K562 (cell line): ENCODE results near the gene TFE3. TPM values are rescaled to one million over a fixed set of nuclear protein-coding genes. Genes with fewer than 3 reads are reported as not detected.

Experiments
- ATF7 ChIP-seq: fragments of 450-650 bp; IDR thresholded peaks from 2 replicates; pipeline ENCODE4 v1.7.1; 2014; ENCODE audit warnings: mild to moderate bottlenecking, moderate library complexity
- CC2D1A ChIP-seq: fragments of 450-650 bp; IDR thresholded peaks from 2 replicates; pipeline ENCODE4 v1.6.1; 2017; ENCODE audit warnings: mild to moderate bottlenecking
- CREB1 ChIP-seq, 2 experiments: sonication (generic) in 1 of 2; formaldehyde crosslinking in 1 of 2; IDR thresholded peaks; 2 replicates each; pipeline versions ENCODE4 v1.6.1 to v1.8.0; 2012 to 2022; ENCODE audit warnings: inconsistent platforms in 1 of 2, mild to moderate bottlenecking in 1 of 2, missing genetic modification reagents in 1 of 2, moderate library complexity in 1 of 2
- DEAF1 ChIP-seq: fragments of 450-650 bp; formaldehyde crosslinking; IDR thresholded peaks from 2 replicates; pipeline ENCODE4 v1.4.0; 2020; ENCODE audit warnings: mild to moderate bottlenecking, moderate library complexity
- ELF1 ChIP-seq: fragments of 200-800 bp; sonication (Bioruptor generic); IDR thresholded peaks from 2 replicates; pipeline ENCODE4 v1.6.1; 2016; ENCODE audit warnings: missing genetic modification characterization, missing compliant biosample characterization
- EP300 ChIP-seq: IDR thresholded peaks from 2 replicates; pipeline ENCODE4 v1.6.1; 2012; ENCODE audit warnings: low read length, improper control_type of control experiment
- ETV1 ChIP-seq: fragments of 450-650 bp; conservative IDR thresholded peaks from 2 replicates; pipeline ENCODE4 v1.6.1; 2016; ENCODE audit warnings: missing genetic modification characterization, control low read depth, low read depth, missing compliant biosample characterization
- HMGN3 ChIP-seq: IDR thresholded peaks from 2 replicates; pipeline ENCODE4 v1.6.1; 2011; ENCODE audit warnings: borderline replicate concordance, low read depth, mild to moderate bottlenecking, mixed read lengths, low read length; ENCODE audit not compliant: insufficient read length; ENCODE audit errors: extremely low read depth
- HNRNPK ChIP-seq: fragments of 200-400 bp; formaldehyde crosslinking; IDR thresholded peaks from one replicate; pipeline ENCODE4 v1.6.1; 2018; ENCODE audit warnings: mild to moderate bottlenecking, low read depth, low read length; ENCODE audit not compliant: poor library complexity, severe bottlenecking
- MLX ChIP-seq, 2 experiments: fragments of 450-650 bp in 1 of 2; sonication (generic) in 1 of 2; formaldehyde crosslinking; conservative IDR thresholded peaks; 2 replicates each; pipeline versions ENCODE4 v1.4.0 to v1.8.1; 2020 to 2022; ENCODE audit warnings: mild to moderate bottlenecking in 1 of 2, missing genetic modification reagents in 1 of 2
- MXD1 ChIP-seq: fragments of 250-450 bp; sonication (Bioruptor Pico); IDR thresholded peaks from 2 replicates; pipeline ENCODE4 v1.8.0; 2021; ENCODE audit warnings: borderline replicate concordance, mild to moderate bottlenecking, moderate library complexity; ENCODE audit not compliant: poor library complexity, severe bottlenecking
- NUFIP1 ChIP-seq: fragments of 450-650 bp; IDR thresholded peaks from 2 replicates; pipeline ENCODE4 v1.6.1; 2018; ENCODE audit not compliant: partially characterized antibody
- OTX1 ChIP-seq: fragments of 450-650 bp; formaldehyde crosslinking; IDR thresholded peaks from 2 replicates; pipeline ENCODE4 v1.4.0; 2022; ENCODE audit warnings: mild to moderate bottlenecking
- TBL1XR1 ChIP-seq, 2 experiments: IDR thresholded peaks; 2 replicates each; pipeline ENCODE4 v1.6.1; 2012; ENCODE audit warnings: improper control_type of control experiment in 2 of 2, low read length in 2 of 2, mild to moderate bottlenecking in 1 of 2
- TCF3 ChIP-seq: sonication (generic); formaldehyde crosslinking; IDR thresholded peaks from 2 replicates; pipeline ENCODE4 v1.4.0; 2020; ENCODE audit warnings: mild to moderate bottlenecking, missing genetic modification reagents
- TFE3 ChIP-seq: fragments of 450-650 bp; formaldehyde crosslinking; IDR thresholded peaks from 2 replicates; pipeline ENCODE4 v1.4.0; 2020; ENCODE audit warnings: mild to moderate bottlenecking, mixed read lengths
- ZNF133 ChIP-seq: fragments of 250-450 bp; sonication (Bioruptor Pico); IDR thresholded peaks from 2 replicates; pipeline ENCODE4 v1.4.0; 2020; ENCODE audit warnings: mild to moderate bottlenecking
- ZNF239 ChIP-seq: fragments of 250-450 bp; sonication (Bioruptor Pico); IDR thresholded peaks from 2 replicates; pipeline ENCODE4 v1.4.0; 2020; ENCODE audit warnings: mild to moderate bottlenecking
- ZNF282 ChIP-seq: sonication (generic); formaldehyde crosslinking; IDR thresholded peaks from 2 replicates; pipeline ENCODE4 v1.8.1; 2023; ENCODE audit warnings: missing genetic modification reagents
- ZNF589 ChIP-seq: fragments of 200-800 bp; sonication (Bioruptor generic); IDR thresholded peaks from 2 replicates; pipeline ENCODE4 v1.6.1; 2016; ENCODE audit warnings: low read depth, missing genetic modification characterization, missing compliant biosample characterization
- ZNF644 ChIP-seq: fragments of 200-800 bp; sonication (Bioruptor generic); IDR thresholded peaks from 2 replicates; pipeline ENCODE4 v1.6.1; 2016; ENCODE audit warnings: low read depth, missing genetic modification characterization, missing compliant biosample characterization
- polyA plus RNA-seq, 8 experiments: library from polyadenylated mRNA; depleted of rRNA in 4 of 8; stranded (reverse) in 5 of 8; unstranded in 3 of 8; fragments of >200 nt; fragmentation: Nextera tagmentation in 2 of 8; fragmentation: Illumina TruSeq in 1 of 8; extraction: Ambion mirVana in 2 of 8; extraction: Trizol in 1 of 8; gene quantifications; 2 replicates each; pipeline versions ENCODE4 v1.2.1 to v1.2.3, GENCODE V29; 2011 to 2014; ENCODE audit warnings: inconsistent platforms in 1 of 8, missing spikeins in 1 of 8
- total RNA-seq, 7 experiments: library from RNA; depleted of rRNA in 6 of 7; stranded (reverse); fragments of >200 nt in 6 of 7; fragmentation: Illumina TruSeq in 2 of 7; extraction: Trizol in 2 of 7; gene quantifications; 2 replicates each; pipeline versions ENCODE4 v1.2.1 to v1.2.3, GENCODE V29; 2011 to 2021; ENCODE audit warnings: low replicate concordance in 1 of 7
- TF ChIP-seq, protein P1 (sequence below), 2 experiments: fragments of 450-650 bp in 1 of 2; sonication (generic) in 1 of 2; formaldehyde crosslinking in 1 of 2; IDR thresholded peaks in 1 of 2; conservative IDR thresholded peaks in 1 of 2; 2 replicates each; pipeline versions ENCODE4 v1.6.1 to v1.8.1; 2016 to 2023; ENCODE audit warnings: mild to moderate bottlenecking in 2 of 2, moderate library complexity in 2 of 2, inconsistent platforms in 1 of 2, missing genetic modification reagents in 1 of 2

The TFE3 gene
- total and polyA plus RNA-seq, 9 of the 15 experiments (the other 6 are each of a cell fraction or from before 2014, with no cell fraction given): 1.9 to 20.3 (median 11.9) TPM

DNA sequence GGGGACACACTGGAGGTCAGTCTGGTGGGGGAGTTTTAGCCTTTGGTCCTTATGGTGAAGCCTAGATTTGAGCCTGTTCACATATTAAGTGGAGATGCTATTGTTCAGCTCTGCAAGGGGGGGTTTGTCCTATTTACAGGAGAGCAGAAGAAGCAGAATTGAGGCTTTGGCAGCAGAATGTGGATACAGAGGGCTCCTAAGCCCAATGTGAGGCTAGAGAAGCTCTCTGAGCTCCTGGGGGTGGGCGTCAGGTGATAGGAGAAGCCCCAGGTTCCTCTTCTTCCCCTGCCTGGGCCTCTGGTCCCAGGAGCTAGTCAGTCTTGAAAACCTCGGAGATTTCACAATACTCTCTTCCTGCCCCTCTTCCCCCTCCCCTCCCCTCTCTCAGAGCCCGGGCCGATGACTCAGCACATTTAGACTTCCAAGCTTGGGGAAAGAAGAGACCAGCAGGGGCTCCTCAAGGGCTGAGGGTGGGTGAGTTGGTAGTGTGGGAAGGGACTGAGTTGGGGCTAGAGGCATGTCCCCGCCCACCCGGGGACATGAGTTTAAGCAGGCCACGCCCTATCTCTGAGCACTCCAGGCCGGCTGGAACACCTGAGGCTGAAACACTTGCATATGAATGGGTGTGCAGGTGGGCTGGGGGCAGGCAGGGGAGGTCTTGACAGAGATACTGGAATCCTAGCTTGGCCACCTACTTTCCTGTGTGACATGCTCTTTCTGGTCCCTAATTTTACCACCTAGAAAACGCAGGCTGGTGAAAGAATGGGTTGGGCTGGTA, 3.4 kb downstream of the TFE3 start (continued):
- TF ChIP-seq EP300 (peak; percentile 76), TCF3 (CRISPR knock-in tag) (no peak), ZNF589 (CRISPR knock-in tag) (no peak), CC2D1A (no peak), CREB1 (IDR thresholded peaks at IDR 0.05) (no peak), CREB1 (CRISPR knock-in tag; IDR thresholded peaks at IDR 0.05) (no peak), ATF7 (peak; percentile 75), ZNF239 (CRISPR knock-in tag) (no peak), ELF1 (tag) (peak; percentile 53; the same call in 1 of the 2 replicates), DEAF1 (CRISPR knock-in tag) (no peak), MXD1 (no peak), HNRNPK (no peak), HMGN3 (no peak), OTX1 (CRISPR knock-in tag) (no peak), TBL1XR1 (IDR thresholded peaks at IDR 0.05; ENCODE audit: low read length in 2 of 2) (no peak), ZNF133 (CRISPR knock-in tag) (no peak), ZNF644 (no peak), TFE3 (CRISPR knock-in tag) (no peak), MLX (CRISPR knock-in tag; conservative IDR thresholded peaks at IDR 0.05) (no peak), NUFIP1 (no peak), ZNF282 (CRISPR knock-in tag) (no peak), ETV1 (peak; percentile 72; the same call in 1 of the 2 replicates)
- TF ChIP-seq, protein P1, sequence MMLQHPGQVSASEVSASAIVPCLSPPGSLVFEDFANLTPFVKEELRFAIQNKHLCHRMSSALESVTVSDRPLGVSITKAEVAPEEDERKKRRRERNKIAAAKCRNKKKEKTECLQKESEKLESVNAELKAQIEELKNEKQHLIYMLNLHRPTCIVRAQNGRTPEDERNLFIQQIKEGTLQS (IDR thresholded peaks at IDR 0.05): peak; percentile 84
- TF ChIP-seq, protein P1 (CRISPR knock-in tag; conservative IDR thresholded peaks at IDR 0.05): no peak
